Measurements from ENCODE around the gene HIPK1.
"Not testable (repeated sequence)": the region's sequence is repeated elsewhere in the genome, so short reads cannot be mapped to it uniquely, and the experiment has no call there.

HIPK1 gene

GRCh38 chr1:113945329-113945728, 16.2 kb downstream of the HIPK1 start:
- DNase-seq (ENCODE audit: low spot score), result no peak

GRCh38 chr1:113946112-113946511, 17.0 kb downstream of the HIPK1 start:
- no peak for DNase-seq (ENCODE audit: low spot score)

GRCh38 chr1:113946678-113947387, 17.7 kb downstream of the HIPK1 start:
- DNase-seq (ENCODE audit: low spot score), result no peak

DNA sequence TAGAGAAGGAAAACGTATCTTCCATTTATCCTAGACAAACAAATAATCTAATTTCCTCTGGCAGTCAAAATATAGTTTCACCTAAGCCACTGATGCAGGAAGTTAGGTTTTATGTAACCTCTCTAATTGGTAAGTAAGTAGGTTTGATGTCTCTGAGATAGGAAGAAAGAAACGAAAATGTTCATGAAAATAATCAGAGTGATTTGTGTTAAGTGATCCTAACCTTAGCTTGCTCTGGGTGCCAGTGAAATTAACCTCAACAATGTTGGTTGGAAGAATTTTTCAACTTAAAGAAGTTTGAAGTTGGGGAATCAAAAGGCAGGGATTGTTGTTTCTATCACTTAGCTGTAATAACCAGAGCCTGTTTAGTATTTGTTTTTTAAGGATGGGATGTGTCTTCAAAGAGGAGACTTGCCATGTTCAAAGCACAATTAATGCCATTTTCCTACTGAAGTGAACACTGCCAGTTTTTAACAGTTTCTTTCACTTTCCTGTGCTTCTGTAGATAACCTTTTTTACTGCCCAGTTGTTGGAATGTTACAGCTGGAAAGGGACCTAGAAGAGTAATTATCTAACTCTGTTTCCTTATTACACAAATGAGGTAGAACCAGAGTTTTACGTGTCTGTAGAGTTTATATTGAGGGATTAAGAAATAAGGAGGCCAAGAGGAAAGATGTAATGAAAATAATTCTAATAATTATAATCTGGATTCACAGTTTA, 18.4 kb downstream of the HIPK1 start:
- no peak for DNase-seq (ENCODE audit: low spot score)

DNA sequence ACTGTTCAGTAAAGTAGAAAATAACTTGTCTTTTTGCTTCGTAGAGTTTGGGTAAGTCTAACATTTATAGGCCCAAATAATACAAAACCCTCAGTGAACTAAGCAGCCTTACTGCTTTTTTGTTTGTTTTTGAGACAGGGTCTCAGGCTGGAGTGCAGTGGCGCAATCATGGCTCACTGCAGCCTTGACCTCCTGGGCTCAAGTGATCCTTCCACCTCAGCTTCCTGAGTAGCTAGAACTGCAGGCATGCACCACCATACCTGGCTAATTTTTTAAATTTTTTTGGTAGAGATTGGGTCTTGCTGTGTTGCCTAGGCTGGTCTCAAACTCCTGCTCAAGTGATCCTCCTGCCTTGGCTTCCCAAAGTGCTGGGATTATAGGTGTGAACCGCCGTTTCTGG, 19.0 kb downstream of the HIPK1 start:
- not testable (repeated sequence) for DNase-seq (ENCODE audit: low spot score)

DNA sequence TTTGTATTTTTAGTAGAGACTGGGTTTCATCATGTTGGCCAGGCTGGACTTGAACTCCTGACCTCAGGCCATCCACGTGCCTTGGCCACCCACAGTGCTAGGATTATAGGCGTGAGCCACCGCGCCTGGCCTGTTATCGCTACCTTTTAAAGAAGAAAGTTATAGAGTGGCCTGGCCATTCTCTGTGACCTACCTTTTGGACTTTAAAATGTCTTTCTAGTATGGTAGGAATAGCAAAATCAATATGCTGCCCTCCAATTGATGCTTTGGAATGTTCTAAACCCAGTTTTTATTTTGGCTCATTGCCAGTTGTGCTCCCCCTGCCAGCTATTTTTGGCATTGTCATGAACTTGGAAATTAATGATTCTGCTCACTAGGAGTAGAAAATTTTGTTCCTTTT, 19.9 kb downstream of the HIPK1 start:
- no peak for DNase-seq (ENCODE audit: low spot score)

DNA sequence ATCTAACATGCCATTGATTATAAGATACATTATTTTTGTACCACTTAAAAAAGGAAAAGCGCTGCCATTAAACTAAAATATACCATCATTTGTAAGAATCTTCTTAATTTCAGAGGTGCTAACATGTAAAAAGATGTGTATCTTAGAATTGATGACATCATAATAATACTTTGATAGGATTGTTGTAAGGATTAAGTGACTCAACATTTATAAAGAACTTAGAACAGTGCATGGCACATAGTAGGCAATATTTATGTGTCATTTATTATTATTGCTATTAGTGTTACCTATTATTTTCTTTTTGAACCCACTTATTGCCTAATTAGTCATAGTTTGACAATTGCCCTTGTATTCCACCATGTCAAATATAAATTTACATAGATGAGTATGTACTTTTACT, 21.8 kb downstream of the HIPK1 start:
- no peak for DNase-seq (ENCODE audit: low spot score)

DNA sequence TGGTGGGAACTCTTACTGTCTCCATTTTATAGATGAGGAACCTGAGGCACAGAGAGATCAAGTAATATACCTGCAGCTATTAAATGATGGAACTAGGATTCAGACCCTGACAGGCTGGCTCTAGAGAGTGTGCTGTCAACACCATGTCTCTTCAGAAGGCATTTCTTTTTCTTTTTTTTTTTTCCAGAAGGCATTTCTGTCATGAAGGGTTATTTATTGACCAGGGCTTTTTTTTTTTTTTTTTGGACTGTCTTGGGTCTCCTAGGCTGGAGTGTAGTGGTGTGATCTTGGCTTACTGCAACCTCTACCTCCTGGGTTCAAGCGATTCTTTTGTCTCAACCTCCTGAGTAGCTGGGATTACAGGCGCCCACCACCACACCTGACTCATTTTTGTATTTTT, 22.6 kb downstream of the HIPK1 start:
- no peak for DNase-seq (ENCODE audit: low spot score)

DNA sequence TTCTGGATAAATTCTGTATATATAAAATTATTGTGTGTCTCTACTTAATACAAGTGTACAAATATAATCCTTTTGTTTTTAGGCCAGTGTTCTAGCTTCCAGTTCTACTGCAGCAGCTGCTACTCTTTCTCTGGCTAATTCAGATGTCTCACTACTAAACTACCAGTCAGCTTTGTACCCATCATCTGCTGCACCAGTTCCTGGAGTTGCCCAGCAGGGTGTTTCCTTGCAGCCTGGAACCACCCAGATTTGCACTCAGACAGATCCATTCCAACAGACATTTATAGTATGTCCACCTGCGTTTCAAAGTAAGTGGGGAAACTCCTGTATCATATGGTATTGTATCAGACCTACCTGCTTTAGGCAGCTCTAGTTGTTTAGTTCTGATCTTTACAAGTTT, 28.9 kb downstream of the HIPK1 start:
- no peak for DNase-seq (ENCODE audit: low spot score)

DNA sequence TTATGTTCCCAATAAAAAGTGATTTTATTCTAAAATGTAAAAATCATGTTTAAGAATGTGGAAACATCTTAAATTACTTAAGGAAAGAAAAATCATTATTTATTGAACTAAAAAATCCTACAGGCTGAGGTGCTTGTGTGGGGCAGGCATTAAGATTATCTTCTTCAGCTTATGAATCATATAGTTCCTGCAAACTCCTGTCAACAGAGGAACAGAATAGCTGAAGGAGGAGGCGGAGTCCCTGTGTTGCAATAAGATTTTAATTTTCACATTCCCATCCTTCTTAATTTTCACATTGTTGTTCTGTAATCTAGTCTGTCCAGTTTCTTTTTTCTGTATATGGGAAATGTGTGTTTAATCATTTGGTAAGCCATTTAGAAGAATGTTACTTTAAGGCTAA, 29.6 kb downstream of the HIPK1 start:
- no peak for DNase-seq (ENCODE audit: low spot score)

DNA sequence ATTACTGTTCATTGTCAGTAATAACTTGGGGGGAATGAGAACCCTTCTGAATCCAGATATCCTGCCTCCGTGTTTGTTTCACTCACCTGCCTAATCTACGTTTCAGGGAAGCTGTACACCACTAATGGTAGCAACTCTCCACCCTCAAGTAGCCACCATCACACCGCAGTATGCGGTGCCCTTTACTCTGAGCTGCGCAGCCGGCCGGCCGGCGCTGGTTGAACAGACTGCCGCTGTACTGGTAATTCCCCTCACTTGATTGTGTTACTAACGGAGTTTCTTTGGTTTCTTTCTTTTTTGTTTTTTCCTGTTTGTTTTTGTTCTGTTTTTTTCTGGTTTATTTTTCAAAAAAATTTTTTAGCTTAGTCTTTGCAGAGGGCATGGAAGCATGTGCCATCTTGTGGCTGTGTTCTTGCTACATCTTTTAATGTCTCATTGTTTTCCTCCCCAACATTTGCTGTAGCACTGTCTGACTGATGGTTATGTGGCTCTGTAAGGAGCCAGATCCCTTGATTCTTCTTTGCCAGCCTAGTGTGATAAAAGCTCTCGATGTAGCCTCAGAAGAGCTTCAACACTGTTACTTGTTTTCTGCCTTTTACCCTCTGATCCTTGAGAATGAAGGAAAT, 34.3 kb downstream of the HIPK1 start:
- peak; percentile 49 for DNase-seq (ENCODE audit: low spot score)

- DNase-seq (ENCODE audit: low spot score), result no peak
Measured at GRCh38 chr1:113965703-113966412, 36.7 kb downstream of the HIPK1 start.

DNA sequence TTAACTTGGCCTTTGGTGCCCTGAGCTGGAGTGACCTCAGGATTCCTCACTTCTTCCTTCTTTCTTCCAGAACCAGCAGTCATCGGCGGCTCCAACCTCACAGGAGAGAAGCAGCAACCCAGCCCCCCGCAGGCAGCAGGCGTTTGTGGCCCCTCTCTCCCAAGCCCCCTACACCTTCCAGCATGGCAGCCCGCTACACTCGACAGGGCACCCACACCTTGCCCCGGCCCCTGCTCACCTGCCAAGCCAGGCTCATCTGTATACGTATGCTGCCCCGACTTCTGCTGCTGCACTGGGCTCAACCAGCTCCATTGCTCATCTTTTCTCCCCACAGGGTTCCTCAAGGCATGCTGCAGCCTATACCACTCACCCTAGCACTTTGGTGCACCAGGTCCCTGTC, 43.8 kb downstream of the HIPK1 start:
- no peak for DNase-seq (ENCODE audit: low spot score)

DNA sequence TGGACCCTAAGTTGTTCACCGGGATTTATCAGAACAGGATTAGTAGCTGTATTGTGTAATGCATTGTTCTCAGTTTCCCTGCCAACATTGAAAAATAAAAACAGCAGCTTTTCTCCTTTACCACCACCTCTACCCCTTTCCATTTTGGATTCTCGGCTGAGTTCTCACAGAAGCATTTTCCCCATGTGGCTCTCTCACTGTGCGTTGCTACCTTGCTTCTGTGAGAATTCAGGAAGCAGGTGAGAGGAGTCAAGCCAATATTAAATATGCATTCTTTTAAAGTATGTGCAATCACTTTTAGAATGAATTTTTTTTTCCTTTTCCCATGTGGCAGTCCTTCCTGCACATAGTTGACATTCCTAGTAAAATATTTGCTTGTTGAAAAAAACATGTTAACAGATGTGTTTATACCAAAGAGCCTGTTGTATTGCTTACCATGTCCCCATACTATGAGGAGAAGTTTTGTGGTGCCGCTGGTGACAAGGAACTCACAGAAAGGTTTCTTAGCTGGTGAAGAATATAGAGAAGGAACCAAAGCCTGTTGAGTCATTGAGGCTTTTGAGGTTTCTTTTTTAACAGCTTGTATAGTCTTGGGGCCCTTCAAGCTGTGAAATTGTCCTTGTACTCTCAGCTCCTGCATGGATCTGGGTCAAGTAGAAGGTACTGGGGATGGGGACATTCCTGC, 46.2 kb downstream of the HIPK1 start:
- no peak for DNase-seq (ENCODE audit: low spot score)

DNA sequence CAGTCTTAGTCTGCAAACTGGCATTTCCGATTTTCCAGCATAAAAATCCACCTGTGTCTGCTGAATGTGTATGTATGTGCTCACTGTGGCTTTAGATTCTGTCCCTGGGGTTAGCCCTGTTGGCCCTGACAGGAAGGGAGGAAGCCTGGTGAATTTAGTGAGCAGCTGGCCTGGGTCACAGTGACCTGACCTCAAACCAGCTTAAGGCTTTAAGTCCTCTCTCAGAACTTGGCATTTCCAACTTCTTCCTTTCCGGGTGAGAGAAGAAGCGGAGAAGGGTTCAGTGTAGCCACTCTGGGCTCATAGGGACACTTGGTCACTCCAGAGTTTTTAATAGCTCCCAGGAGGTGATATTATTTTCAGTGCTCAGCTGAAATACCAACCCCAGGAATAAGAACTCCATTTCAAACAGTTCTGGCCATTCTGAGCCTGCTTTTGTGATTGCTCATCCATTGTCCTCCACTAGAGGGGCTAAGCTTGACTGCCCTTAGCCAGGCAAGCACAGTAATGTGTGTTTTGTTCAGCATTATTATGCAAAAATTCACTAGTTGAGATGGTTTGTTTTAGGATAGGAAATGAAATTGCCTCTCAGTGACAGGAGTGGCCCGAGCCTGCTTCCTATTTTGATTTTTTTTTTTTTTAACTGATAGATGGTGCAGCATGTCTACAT, 47.6 kb downstream of the HIPK1 start:
- peak; percentile 31 for DNase-seq (ENCODE audit: low spot score)

GRCh38 chr1:113977906-113978305, 48.8 kb downstream of the HIPK1 start:
- no peak for DNase-seq (ENCODE audit: low spot score)

GRCh38 chr1:113978863-113979702, 50.0 kb downstream of the HIPK1 start, which contains the start of gene OLFML3:
OLFML3 (plus strand) TSS chr1:113979474; CDS start chr1:113979517, 43 bp downstream.
- DNase-seq (ENCODE audit: low spot score), result peak; percentile 95

GRCh38 chr1:113980110-113980509, 51.0 kb downstream of the HIPK1 start:
- no peak for DNase-seq (ENCODE audit: low spot score)

- DNase-seq (ENCODE audit: low spot score), result peak; percentile 30
Measured at GRCh38 chr1:113981962-113982931, 53.1 kb downstream of the HIPK1 start.
